Activated naive CD4-positive, alpha-beta T cell treated with anti-CD3 and anti-CD28 coated beads, Interleukin-2, amount 10 ng/mL, durations not matched to agents 7 days and 5 days (primary cell): ENCODE data around the gene OTOF.

Experiments
- CTCF ChIA-PET: fragments of 350-600 bp; sonication (Branson Sonifier 250); formaldehyde crosslinking; loops from one replicate; lab custom pipeline; 2021; ENCODE audit warnings: antibody characterized with exemption; lab: Charles Lee
- DNase-seq: peaks from one replicate; pipeline ENCODE4 v3.0.0-alpha.2; 2020
- H3K27ac Mint-ChIP-seq: one replicate; pipeline ENCODE4 v1.8.0; 2021; ENCODE audit warnings: mild to moderate bottlenecking, moderate library complexity, mixed read lengths
- H3K27me3 Mint-ChIP-seq: one replicate; pipeline ENCODE4 v1.8.0; 2021; ENCODE audit warnings: mild to moderate bottlenecking, mixed read lengths
- H3K36me3 Mint-ChIP-seq: one replicate; pipeline ENCODE4 v1.8.0; 2021; ENCODE audit warnings: mixed read lengths
- H3K4me1 Mint-ChIP-seq: one replicate; pipeline ENCODE4 v1.8.0; 2021; ENCODE audit warnings: mixed read lengths
- H3K4me3 Mint-ChIP-seq: one replicate; pipeline ENCODE4 v1.8.0; 2021; ENCODE audit warnings: mild to moderate bottlenecking, moderate library complexity, mixed read lengths
- H3K9me3 Mint-ChIP-seq: one replicate; pipeline ENCODE4 v1.8.0; 2021; ENCODE audit warnings: mixed read lengths

Gene OTOF

GRCh38 chr2:26429779-26430578, 47.9 kb downstream of the OTOF start:
- H3K27ac Mint-ChIP-seq: no peak overlapping the region

GRCh38 chr2:26428846-26429245, 49.1 kb downstream of the OTOF start:
- H3K9me3 Mint-ChIP-seq: no peaks in the 10 kb centered on the region
- H3K4me3 Mint-ChIP-seq: no peak overlapping the region
- CTCF ChIA-PET: interaction anchor here (0.8 kb wide), 1 partner anchor 116 kb away, joined by 4 read pairs; no protein-coding TSS in a partner anchor

More at GRCh38 chr2:26429779-26430578, 47.9 kb downstream of the OTOF start:
- H3K9me3 Mint-ChIP-seq: no peaks in the 10 kb centered on the region
- no peaks in the 10 kb centered on the region for H3K36me3 Mint-ChIP-seq
- DNase-seq: no peak
- H3K4me3 Mint-ChIP-seq: no peak overlapping the region
- peaks cover 9% of the 10 kb centered on the region for H3K27me3 Mint-ChIP-seq
- CTCF ChIA-PET: no interaction called here
- no peaks in the 10 kb centered on the region for H3K4me1 Mint-ChIP-seq

GRCh38 chr2:26424221-26424620, 53.7 kb downstream of the OTOF start:
- no peaks in the 10 kb centered on the region for H3K9me3 Mint-ChIP-seq
- H3K27ac Mint-ChIP-seq: no peak overlapping the region
- DNase-seq: no peak
- CTCF ChIA-PET: no interaction called here
- peaks cover 14% of the 10 kb centered on the region for H3K27me3 Mint-ChIP-seq
- H3K4me3 Mint-ChIP-seq: no peak overlapping the region
- no peaks in the 10 kb centered on the region for H3K4me1 Mint-ChIP-seq
- no peaks in the 10 kb centered on the region for H3K36me3 Mint-ChIP-seq

More at GRCh38 chr2:26428846-26429245, 49.1 kb downstream of the OTOF start:
- peaks cover 9% of the 10 kb centered on the region for H3K27me3 Mint-ChIP-seq
- no peaks in the 10 kb centered on the region for H3K36me3 Mint-ChIP-seq
- H3K4me1 Mint-ChIP-seq: no peaks in the 10 kb centered on the region
- no peak for DNase-seq
- H3K27ac Mint-ChIP-seq: no peak overlapping the region

GRCh38 chr2:26423750-26424149, 54.2 kb downstream of the OTOF start:
- Mint-ChIP-seq H3K27ac (no peak overlapping the region), H3K4me1 (no peaks in the 10 kb centered on the region), H3K27me3 (peaks cover 14% of the 10 kb centered on the region), H3K4me3 (no peak overlapping the region), H3K9me3 (no peaks in the 10 kb centered on the region), H3K36me3 (no peaks in the 10 kb centered on the region)
- DNase-seq: no peak
- CTCF ChIA-PET: no interaction called here

- CTCF ChIA-PET: no interaction called here
- Mint-ChIP-seq H3K9me3 (no peaks in the 10 kb centered on the region), H3K27ac (no peak overlapping the region), H3K4me1 (no peaks in the 10 kb centered on the region), H3K4me3 (no peak overlapping the region), H3K27me3 (peaks cover 16% of the 10 kb centered on the region), H3K36me3 (no peaks in the 10 kb centered on the region)
- DNase-seq: no peak
Observed at GRCh38 chr2:26422947-26423629, 54.8 kb downstream of the OTOF start.

- no peaks in the 10 kb centered on the region for H3K36me3 Mint-ChIP-seq
- no peak overlapping the region for H3K4me3 Mint-ChIP-seq
- no peak for DNase-seq
- H3K27ac Mint-ChIP-seq: no peak overlapping the region
- H3K9me3 Mint-ChIP-seq: no peaks in the 10 kb centered on the region
- peaks cover 23% of the 10 kb centered on the region for H3K27me3 Mint-ChIP-seq
- no peaks in the 10 kb centered on the region for H3K4me1 Mint-ChIP-seq
- CTCF ChIA-PET: interaction anchor here (0.7 kb wide), 1 partner anchor 199 kb away, joined by 3 read pairs; no protein-coding TSS in a partner anchor
Observed at GRCh38 chr2:26421961-26422360, 56.0 kb downstream of the OTOF start.

- CTCF ChIA-PET: no interaction called here
- no peak overlapping the region for H3K27ac Mint-ChIP-seq
Observed at GRCh38 chr2:26414311-26414710, 63.6 kb downstream of the OTOF start.

GRCh38 chr2:26412091-26412673, 65.7 kb downstream of the OTOF start:
- Mint-ChIP-seq H3K36me3 (no peaks in the 10 kb centered on the region), H3K9me3 (no peaks in the 10 kb centered on the region), H3K27ac (peak overlapping the region; percentile 14), H3K27me3 (peaks cover 29% of the 10 kb centered on the region), H3K4me1 (peaks cover 15% of the 10 kb centered on the region), H3K4me3 (peak overlapping the region; percentile 26)
- CTCF ChIA-PET: no interaction called here
- peak; percentile 25 for DNase-seq

More at GRCh38 chr2:26414311-26414710, 63.6 kb downstream of the OTOF start:
- Mint-ChIP-seq H3K27me3 (peaks cover 23% of the 10 kb centered on the region), H3K9me3 (no peaks in the 10 kb centered on the region), H3K4me1 (peaks cover 15% of the 10 kb centered on the region), H3K4me3 (no peak overlapping the region), H3K36me3 (no peaks in the 10 kb centered on the region)
- no peak for DNase-seq

- Mint-ChIP-seq H3K4me3 (no peak overlapping the region), H3K27me3 (peaks cover 31% of the 10 kb centered on the region), H3K4me1 (peaks cover 15% of the 10 kb centered on the region), H3K36me3 (no peaks in the 10 kb centered on the region), H3K9me3 (no peaks in the 10 kb centered on the region), H3K27ac (no peak overlapping the region)
- no peak for DNase-seq
- CTCF ChIA-PET: no interaction called here
Observed at GRCh38 chr2:26411419-26411818, 66.5 kb downstream of the OTOF start.

GRCh38 chr2:26410764-26411243, 67.1 kb downstream of the OTOF start:
- peaks cover 15% of the 10 kb centered on the region for H3K4me1 Mint-ChIP-seq

GRCh38 chr2:26409785-26410184, 68.1 kb downstream of the OTOF start:
- CTCF ChIA-PET: interaction anchor here (0.7 kb wide), 1 partner anchor 11 kb away, joined by 3 read pairs; no protein-coding TSS in a partner anchor
- no peak overlapping the region for H3K4me3 Mint-ChIP-seq
- H3K4me1 Mint-ChIP-seq: peaks cover 15% of the 10 kb centered on the region
- H3K36me3 Mint-ChIP-seq: no peaks in the 10 kb centered on the region
- no peak for DNase-seq
- H3K9me3 Mint-ChIP-seq: no peaks in the 10 kb centered on the region
- H3K27ac Mint-ChIP-seq: no peak overlapping the region
- H3K27me3 Mint-ChIP-seq: peaks cover 32% of the 10 kb centered on the region

More at GRCh38 chr2:26410764-26411243, 67.1 kb downstream of the OTOF start:
- Mint-ChIP-seq H3K4me3 (no peak overlapping the region), H3K9me3 (no peaks in the 10 kb centered on the region), H3K36me3 (no peaks in the 10 kb centered on the region), H3K27me3 (peaks cover 33% of the 10 kb centered on the region), H3K27ac (no peak overlapping the region)
- CTCF ChIA-PET: no interaction called here
- DNase-seq: no peak

- DNase-seq: no peak
- CTCF ChIA-PET: no interaction called here
- Mint-ChIP-seq H3K9me3 (no peaks in the 10 kb centered on the region), H3K4me1 (peaks cover 14% of the 10 kb centered on the region), H3K4me3 (no peak overlapping the region), H3K27ac (no peak overlapping the region), H3K36me3 (no peaks in the 10 kb centered on the region), H3K27me3 (peaks cover 31% of the 10 kb centered on the region)
Observed at GRCh38 chr2:26407526-26407925, 70.4 kb downstream of the OTOF start.
